Panc1 (cell line): ENCODE results near the gene CINP. TPM values are rescaled to one million over a fixed set of nuclear protein-coding genes. Genes with fewer than 3 reads are reported as not detected.
A peak's percentile ranks its signal among the peaks of the same experiment; 100 is the strongest.

Experiments
- ATAC-seq: fragments of 200-7000 bp; cut with Tn5 transposase; 2 replicates; pipeline ENCODE4 v1.9.1; 2020; ENCODE audit warnings: mild to moderate bottlenecking, moderate library complexity
- BruUV-seq: library from RNA; stranded (reverse); fragments of 400-500 nt; replicated peaks from 2 replicates; lab custom pipeline; 2021; lab: Mats Ljungman, UMichigan
- CTCF ChIA-PET: fragments of 300-600 bp; sonication (Branson Sonifier 250); formaldehyde crosslinking; loops from one replicate; lab custom pipeline; 2022; ENCODE audit warnings: antibody characterized with exemption; lab: Charles Lee
- POLR2A ChIA-PET: fragments of 300-600 bp; sonication (Branson Sonifier 250); formaldehyde crosslinking; loops from one replicate; lab custom pipeline; 2022; ENCODE audit warnings: antibody characterized with exemption; lab: Charles Lee
- DNase-seq: peaks from one replicate; pipeline ENCODE4 v3.0.0-alpha.2; 2010; ENCODE audit warnings: low read depth, low spot score
- H3K27ac ChIP-seq: 2 replicates; pipeline ENCODE4 v1.5.1; 2011; ENCODE audit warnings: mild to moderate bottlenecking, low read length, inconsistent platforms
- H3K27me3 ChIP-seq: fragments of 200-500 bp; sonication (Bioruptor generic); 2 replicates; pipeline ENCODE4 v1.6.0; 2014; ENCODE audit warnings: low read length, inconsistent platforms; ENCODE audit not compliant: control insufficient read depth, insufficient read depth
- H3K36me3 ChIP-seq: fragments of 200-500 bp; sonication (Bioruptor generic); 2 replicates; pipeline ENCODE4 v1.5.1; 2014; ENCODE audit warnings: inconsistent platforms, mild to moderate bottlenecking, low read length, moderate library complexity; ENCODE audit not compliant: control insufficient read depth, insufficient read depth
- H3K4me1 ChIP-seq: 2 replicates; pipeline ENCODE4 v1.5.1; 2011; ENCODE audit warnings: inconsistent platforms, mild to moderate bottlenecking, low read length, moderate library complexity; ENCODE audit not compliant: control insufficient read depth, insufficient read depth
- H3K4me3 ChIP-seq, 2 experiments: 2 replicates each; pipeline ENCODE4 v1.5.1; 2011 to 2012; ENCODE audit warnings: low read depth in 2 of 2, low read length in 2 of 2, mild to moderate bottlenecking in 2 of 2, inconsistent platforms in 1 of 2, moderate library complexity in 1 of 2
- H3K9me3 ChIP-seq: fragments of 200-500 bp; sonication (Bioruptor generic); 2 replicates; pipeline ENCODE4 v1.5.1; 2014; ENCODE audit warnings: low read depth, mild to moderate bottlenecking, inconsistent platforms, low read length, moderate library complexity; ENCODE audit not compliant: control insufficient read depth, insufficient read depth
- POLR2AphosphoS5 ChIP-seq: IDR thresholded peaks from 2 replicates; pipeline ENCODE4 v1.6.1; 2012; ENCODE audit warnings: mild to moderate bottlenecking, low read depth, low read length, moderate library complexity
- SIN3A ChIP-seq: IDR thresholded peaks from 2 replicates; pipeline ENCODE4 v1.6.1; 2012; ENCODE audit warnings: low read depth, mild to moderate bottlenecking, low read length, moderate library complexity, borderline replicate concordance; ENCODE audit not compliant: insufficient read depth
- TCF7L2 ChIP-seq: IDR thresholded peaks from 2 replicates; pipeline ENCODE4 v1.6.1; 2011; ENCODE audit warnings: mild to moderate bottlenecking, low read depth, low read length, inconsistent platforms
- in situ Hi-C: cut with HindIII; loops from 2 replicates; pipeline ENCODE4 v1.10.0; 2016; ENCODE audit warnings: low sequenced_read_pairs, low pct_unique_long_range_greater_than_20kb
- intact Hi-C: fragments of 100-400 bp; cut with micrococcal nuclease; formaldehyde crosslinking; loops from one replicate; pipeline ENCODE4 v1.10.0; 2022; ENCODE audit not compliant: unreplicated experiment
- total RNA-seq: library from RNA; stranded (reverse); gene quantifications from one replicate; pipeline ENCODE4 v1.2.1, GENCODE V29; 2021; ENCODE audit not compliant: unreplicated experiment
- TF ChIP-seq, protein P1 (sequence below): fragments of 450-650 bp; IDR thresholded peaks from 2 replicates; pipeline ENCODE4 v1.5.1; 2017; ENCODE audit warnings: mild to moderate bottlenecking
- TF ChIP-seq, protein P2 (sequence below), 2 experiments: IDR thresholded peaks; 2 replicates each; pipeline ENCODE4 v1.6.1; 2011 to 2012; ENCODE audit warnings: low read depth in 2 of 2, control low read depth in 1 of 2, low read length in 1 of 2, mild to moderate bottlenecking in 1 of 2, moderate library complexity in 1 of 2; ENCODE audit not compliant: insufficient read depth in 1 of 2

The CINP gene
- total RNA-seq, 1 experiment from 2014 or later = 28.3 TPM

DNA sequence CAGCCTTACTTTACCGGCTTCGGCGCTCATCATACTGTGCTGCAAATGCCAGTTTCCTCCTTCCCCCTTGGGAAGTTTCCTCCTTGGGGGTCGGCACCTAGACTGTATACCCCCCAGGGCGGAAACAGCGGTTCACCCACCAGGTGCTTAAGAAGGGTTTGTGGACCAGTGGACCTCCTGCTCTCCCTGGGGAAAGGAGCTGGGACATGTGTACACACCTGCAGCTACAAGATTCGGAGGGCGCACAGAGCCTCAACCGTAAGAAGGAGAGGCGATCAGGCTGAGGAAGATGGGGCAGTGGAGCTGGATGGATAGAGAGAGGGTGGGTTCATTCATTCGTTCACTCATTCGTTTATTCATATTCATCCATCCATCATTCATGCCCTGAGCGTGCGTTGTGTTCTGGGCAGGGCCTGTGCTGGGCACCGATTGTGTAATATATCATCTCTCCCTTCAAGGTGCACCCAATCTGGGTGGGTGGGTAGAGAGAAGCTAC, 43.9 kb downstream of the CINP start:
- ATAC-seq (no peak), DNase-seq (no peak)
- ChIA-PET CTCF (no interaction called here), POLR2A (no interaction called here)
- peak overlapping the region; percentile 66 to 71 for H3K4me3 ChIP-seq
- BruUV-seq = no TSS peak
- in situ Hi-C loops (loop anchor here (25.0 kb wide), 1 partner anchor 107 kb away; no protein-coding TSS in a partner anchor), intact Hi-C loops (loop anchor here (10.0 kb wide), 1 partner anchor 354 kb away; the partner anchor contains the start of gene DYNC1H1)
- peaks cover 21% of the 10 kb centered on the region for H3K4me1 ChIP-seq
- H3K27ac ChIP-seq = peak overlapping the region; percentile 92
- TF ChIP-seq POLR2AphosphoS5 (no peak), SIN3A (no peak)
- TF ChIP-seq, protein P1, sequence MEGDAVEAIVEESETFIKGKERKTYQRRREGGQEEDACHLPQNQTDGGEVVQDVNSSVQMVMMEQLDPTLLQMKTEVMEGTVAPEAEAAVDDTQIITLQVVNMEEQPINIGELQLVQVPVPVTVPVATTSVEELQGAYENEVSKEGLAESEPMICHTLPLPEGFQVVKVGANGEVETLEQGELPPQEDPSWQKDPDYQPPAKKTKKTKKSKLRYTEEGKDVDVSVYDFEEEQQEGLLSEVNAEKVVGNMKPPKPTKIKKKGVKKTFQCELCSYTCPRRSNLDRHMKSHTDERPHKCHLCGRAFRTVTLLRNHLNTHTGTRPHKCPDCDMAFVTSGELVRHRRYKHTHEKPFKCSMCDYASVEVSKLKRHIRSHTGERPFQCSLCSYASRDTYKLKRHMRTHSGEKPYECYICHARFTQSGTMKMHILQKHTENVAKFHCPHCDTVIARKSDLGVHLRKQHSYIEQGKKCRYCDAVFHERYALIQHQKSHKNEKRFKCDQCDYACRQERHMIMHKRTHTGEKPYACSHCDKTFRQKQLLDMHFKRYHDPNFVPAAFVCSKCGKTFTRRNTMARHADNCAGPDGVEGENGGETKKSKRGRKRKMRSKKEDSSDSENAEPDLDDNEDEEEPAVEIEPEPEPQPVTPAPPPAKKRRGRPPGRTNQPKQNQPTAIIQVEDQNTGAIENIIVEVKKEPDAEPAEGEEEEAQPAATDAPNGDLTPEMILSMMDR = no peak
- H3K27me3 ChIP-seq = no peaks in the 10 kb centered on the region
- H3K9me3 ChIP-seq = no peaks in the 10 kb centered on the region
- no peaks in the 10 kb centered on the region for H3K36me3 ChIP-seq

DNA sequence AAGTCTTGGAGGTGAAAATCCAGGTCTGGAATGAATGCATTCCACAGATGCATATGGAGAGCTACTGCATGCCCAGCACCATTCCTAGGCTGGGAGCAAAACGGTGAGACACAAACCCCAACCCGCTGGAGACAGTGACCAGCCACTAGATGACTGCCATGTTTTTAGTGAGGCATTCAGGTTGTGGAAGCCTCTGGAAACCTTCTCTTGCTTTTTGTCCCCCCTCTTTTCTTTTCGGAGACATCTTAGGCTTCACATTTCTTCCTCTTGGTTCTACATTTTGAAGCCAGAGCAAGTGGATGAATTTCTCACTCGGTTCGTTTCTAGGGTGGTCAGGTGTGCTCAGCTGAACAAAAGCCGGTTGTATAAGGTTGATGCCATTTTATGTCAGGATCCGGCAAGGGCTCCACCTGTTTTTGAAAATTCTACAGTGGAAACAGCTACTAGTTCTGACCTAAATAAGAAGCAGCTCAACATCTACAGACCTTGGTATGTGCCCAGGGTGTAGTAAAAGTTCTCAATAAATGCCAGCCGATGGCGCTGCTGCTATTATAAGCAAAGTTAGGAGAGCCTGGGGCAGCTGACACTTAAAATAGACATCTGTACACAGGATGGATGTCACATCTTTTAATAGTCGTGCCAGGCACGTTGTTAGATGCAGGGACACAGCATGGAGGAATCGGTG, 45.0 kb downstream of the CINP start:
- no peaks in the 10 kb centered on the region for H3K9me3 ChIP-seq
- no peak for DNase-seq
- no peaks in the 10 kb centered on the region for H3K36me3 ChIP-seq
- POLR2A ChIA-PET = no interaction called here
- TF ChIP-seq, protein P2, sequence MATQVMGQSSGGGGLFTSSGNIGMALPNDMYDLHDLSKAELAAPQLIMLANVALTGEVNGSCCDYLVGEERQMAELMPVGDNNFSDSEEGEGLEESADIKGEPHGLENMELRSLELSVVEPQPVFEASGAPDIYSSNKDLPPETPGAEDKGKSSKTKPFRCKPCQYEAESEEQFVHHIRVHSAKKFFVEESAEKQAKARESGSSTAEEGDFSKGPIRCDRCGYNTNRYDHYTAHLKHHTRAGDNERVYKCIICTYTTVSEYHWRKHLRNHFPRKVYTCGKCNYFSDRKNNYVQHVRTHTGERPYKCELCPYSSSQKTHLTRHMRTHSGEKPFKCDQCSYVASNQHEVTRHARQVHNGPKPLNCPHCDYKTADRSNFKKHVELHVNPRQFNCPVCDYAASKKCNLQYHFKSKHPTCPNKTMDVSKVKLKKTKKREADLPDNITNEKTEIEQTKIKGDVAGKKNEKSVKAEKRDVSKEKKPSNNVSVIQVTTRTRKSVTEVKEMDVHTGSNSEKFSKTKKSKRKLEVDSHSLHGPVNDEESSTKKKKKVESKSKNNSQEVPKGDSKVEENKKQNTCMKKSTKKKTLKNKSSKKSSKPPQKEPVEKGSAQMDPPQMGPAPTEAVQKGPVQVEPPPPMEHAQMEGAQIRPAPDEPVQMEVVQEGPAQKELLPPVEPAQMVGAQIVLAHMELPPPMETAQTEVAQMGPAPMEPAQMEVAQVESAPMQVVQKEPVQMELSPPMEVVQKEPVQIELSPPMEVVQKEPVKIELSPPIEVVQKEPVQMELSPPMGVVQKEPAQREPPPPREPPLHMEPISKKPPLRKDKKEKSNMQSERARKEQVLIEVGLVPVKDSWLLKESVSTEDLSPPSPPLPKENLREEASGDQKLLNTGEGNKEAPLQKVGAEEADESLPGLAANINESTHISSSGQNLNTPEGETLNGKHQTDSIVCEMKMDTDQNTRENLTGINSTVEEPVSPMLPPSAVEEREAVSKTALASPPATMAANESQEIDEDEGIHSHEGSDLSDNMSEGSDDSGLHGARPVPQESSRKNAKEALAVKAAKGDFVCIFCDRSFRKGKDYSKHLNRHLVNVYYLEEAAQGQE (IDR thresholded peaks at IDR 0.05; ENCODE audit: insufficient read depth in 1 of 2, low read depth in 2 of 2, low read length in 1 of 2) = no peak
- TF ChIP-seq TCF7L2 (no peak), SIN3A (no peak)
- TF ChIP-seq, protein P1 = peak; percentile 36
- no peaks in the 10 kb centered on the region for H3K27me3 ChIP-seq
- no TSS peak for BruUV-seq
- intact Hi-C loops (loop anchor here (10.0 kb wide), 1 partner anchor 353 kb away; the partner anchor contains the start of gene DYNC1H1), in situ Hi-C loops (loop anchor here (25.0 kb wide), 1 partner anchor 105 kb away; no protein-coding TSS in a partner anchor)
- peaks cover 25% of the 10 kb centered on the region for H3K4me1 ChIP-seq
- peak overlapping the region; percentile 79 for H3K27ac ChIP-seq
- H3K4me3 ChIP-seq = peak overlapping the region; percentile 57 to 75
- no peak for ATAC-seq
- CTCF ChIA-PET = interaction anchor here (0.6 kb wide), 1 partner anchor 104 kb away, joined by 7 read pairs; no protein-coding TSS in a partner anchor
